Stimulated activated CD8-positive, alpha-beta memory T cell treated with anti-CD3 and anti-CD28 coated beads, Interleukin-4, amount 100 ng/mL, for 1 hour (primary cell): ENCODE results near the gene UBE2L3.
"Not testable (repeated sequence)": the region's sequence is repeated elsewhere in the genome, so short reads cannot be mapped to it uniquely, and the experiment has no call there.

Experiments used
- DNase-seq, 2 donors: peaks; one replicate each; pipeline ENCODE4 v3.0.0-alpha.2; 2020; ENCODE audit warnings: low read depth in 2 of 2, low spot score in 1 of 2

The UBE2L3 gene

GRCh38 chr22:21599053-21599893 lies 31.8 kb downstream of the UBE2L3 start:
- DNase-seq: no peak

DNA sequence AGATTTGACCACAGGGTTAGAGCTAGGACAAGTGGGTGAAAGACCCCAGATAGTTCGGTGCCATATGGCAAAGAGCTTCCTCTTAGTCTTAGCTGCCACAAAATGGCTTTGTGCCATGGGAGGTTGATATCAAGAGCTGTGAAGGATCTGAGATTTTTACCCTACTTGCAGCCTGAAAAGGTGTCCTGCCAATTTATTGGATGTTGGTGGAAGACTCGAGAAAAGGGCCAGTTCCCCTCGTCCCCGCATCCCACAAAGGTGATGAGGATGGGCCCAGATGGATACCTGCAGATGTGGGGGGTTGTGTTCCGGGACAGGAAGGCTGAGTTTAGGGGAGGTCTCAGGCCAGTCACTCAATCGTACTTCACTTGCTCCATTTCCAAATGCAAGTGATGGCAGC lies 35.1 kb downstream of the UBE2L3 start:
- no peak for DNase-seq

GRCh38 chr22:21603973-21604372 lies 36.5 kb downstream of the UBE2L3 start:
- DNase-seq: no peak

DNA sequence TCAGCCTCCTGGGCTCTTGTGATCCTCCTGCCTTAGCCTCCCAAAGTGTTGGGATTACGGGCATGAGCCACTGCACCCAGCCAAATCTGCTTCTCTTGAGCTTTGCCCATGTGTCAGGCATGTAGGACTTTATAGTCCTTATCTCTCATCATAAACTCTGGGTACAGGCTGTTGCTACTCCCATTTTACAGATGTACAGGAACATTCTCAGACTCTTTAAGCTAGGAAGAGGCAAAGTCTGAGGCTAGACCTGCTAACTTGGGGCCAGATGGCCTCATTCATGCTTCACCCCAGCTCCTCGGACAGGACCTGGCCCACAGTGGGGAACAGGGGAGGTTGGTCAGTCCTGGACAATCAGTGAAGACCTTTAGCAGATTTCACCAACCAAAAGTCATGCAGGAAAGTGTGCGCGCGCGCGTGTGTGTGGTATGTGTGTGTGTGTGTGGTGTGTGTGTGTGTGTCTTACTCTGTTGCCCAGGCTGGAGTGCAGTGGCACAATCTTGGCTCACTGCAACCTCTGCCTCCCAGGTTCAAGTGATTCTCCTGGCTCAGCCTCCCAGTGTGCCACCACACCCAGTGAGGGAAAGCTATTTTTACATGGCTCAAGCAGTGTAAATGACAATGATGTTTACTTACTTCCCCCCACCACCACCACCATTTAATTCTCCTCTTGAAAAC lies 38.5 kb downstream of the UBE2L3 start:
- no peak for DNase-seq

DNA sequence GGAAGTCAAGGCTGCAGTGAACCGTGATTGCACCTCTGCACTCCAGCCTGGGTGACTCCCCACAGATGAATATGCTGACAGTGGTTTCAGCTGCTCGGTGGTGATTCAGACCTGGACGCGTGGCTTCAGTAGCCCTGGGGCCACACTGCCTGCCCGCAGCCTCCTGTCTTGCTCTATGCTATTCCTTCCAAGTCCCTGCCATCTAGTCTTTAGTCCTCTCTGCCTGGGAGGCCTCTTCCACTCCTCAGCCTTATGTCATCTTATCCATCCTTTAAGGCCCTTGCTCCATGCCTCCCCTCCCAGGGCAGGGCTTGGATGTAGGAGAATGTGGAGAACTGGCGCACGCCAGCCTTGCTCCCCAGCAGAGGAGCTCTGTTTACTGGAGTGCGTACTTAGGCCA lies 39.3 kb downstream of the UBE2L3 start:
- DNase-seq: no peak

DNA sequence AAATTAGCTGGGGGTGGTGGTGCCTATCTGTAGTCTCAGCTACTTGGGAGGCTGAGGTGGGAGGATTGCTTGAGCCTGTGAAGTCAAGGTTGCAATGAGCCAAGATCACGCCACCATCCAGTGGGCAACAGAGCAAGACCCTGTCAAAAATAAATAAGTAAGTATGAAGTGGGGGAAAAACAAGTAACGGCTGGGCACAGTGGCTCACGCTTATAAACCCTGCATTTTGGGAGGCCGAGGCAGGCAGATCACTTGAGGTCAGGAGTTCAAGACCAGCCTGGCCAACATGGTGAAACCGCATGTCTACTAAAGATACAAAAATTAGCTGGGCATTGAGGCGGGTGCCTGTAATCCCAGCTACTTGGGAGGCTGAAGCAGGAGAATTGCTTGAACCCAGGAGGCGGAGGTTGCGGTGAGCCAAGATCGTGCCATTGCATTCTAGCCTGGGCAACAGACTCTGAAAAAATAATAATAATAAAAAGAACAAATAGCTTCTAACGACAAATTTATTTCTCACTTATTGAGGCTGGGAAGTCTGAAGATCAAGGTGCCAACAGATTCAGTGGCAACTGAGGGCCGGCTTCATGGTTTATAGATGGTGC lies 42.1 kb downstream of the UBE2L3 start:
- DNase-seq: not testable (repeated sequence)

DNA sequence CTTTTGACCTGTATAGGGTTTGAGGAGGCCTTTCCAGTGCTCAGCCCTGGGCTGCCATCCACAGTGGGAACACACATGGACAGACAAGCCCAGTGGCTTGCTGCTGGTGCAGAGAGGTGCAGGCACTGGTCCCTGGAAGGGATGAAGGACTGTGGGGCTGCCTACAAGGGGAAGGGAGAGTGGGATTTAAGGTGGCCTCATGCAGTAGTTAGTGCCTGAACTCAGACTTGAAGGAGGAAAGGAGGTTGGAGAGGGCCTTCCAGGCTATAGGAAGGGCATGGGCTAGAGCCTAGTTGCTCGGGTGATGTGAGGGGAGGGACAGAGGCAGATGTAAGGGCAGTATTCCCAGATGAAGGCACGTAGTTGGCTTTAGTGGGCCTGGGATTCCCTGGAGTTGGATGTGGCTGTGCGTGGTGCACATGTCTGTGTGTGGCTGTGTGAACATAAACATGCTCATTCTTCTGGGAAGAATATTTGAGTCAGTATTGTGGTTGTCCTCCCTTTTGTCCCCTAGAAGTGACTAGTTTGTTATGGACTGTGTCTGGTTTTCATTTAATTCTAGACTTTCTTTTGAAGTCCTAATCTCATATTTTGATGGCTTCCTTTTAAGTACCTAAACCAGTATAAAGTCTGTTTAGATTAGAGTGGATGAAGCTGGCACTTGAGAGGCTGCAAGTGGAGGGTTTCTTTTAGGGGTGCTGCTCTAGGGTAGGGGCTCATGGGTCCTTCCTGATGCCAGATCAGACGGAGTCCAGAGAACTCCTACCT lies 43.9 kb downstream of the UBE2L3 start:
- no peak for DNase-seq

DNA sequence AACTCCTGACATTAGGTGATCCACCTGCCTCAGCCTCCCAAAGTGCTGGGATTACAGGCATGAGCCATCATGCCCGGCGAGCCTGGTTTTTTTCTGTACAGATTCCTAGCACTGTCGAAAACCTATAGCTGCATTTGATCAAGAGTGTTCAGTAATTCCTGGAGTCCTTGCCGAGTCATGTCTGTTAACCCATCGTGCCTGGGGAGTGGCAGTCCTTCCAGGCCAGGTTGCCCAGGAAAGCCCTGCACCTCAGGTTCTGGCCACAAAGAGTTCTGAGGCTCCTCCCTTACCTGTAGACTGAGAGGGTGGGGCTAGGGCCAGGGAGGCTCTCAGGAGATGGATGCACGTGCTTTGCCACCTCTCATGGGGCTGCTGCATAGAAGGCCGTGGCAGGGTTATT lies 45.3 kb downstream of the UBE2L3 start:
- no peak for DNase-seq

DNA sequence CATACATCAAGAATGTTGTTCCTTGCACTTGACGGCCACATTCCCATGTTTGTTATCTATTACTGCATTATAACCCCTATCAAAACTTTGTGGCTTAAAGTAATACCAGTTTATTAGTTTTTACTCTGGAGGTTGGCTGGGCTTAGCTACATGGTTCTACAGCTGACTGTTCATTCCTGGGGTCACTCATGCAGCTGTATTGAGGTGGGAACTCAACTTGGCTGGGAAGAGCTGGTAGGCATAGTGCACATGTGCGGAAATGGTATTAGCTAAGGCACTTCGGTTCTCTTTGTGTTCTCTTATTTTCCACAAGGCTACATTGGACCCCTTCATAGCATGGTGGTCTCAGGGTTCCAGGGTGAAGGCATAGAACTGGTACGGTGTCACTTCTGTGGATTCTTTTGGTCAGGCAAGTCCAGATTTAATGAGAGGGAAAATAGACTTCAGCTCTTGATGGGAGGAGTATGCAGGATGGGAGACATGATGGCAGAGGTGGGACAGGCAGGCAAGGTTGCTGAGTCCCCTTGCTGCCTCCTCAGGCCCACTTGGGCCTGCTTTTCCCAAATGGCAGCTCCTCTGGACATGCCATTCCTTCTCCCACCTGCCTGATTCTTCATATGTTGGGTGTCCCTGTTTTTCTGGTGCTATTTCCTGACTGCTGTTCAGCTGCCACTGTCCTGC lies 46.2 kb downstream of the UBE2L3 start:
- no peak for DNase-seq

- no peak for DNase-seq
Observed at GRCh38 chr22:21615731-21616130, 48.2 kb downstream of the UBE2L3 start.

DNA sequence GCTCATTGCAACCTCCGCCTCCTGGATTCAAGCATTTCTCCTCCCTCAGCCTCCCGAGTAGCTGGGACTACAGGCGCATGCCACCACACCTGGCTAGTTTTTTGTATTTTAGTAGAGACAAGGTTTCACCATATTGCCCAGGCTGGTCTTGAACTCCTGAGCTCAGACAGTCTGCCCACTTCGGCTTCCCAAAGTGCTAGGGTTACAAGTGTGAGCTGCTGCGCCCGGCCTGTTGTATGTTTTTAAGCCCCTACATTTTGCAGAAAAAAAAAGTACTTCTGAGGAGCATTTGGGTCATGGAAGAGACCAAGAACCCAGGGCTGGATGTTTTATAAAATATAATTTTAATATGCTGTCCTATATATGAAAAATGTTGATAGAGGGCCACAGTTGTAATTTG lies 49.8 kb downstream of the UBE2L3 start:
- DNase-seq: not testable (repeated sequence)

DNA sequence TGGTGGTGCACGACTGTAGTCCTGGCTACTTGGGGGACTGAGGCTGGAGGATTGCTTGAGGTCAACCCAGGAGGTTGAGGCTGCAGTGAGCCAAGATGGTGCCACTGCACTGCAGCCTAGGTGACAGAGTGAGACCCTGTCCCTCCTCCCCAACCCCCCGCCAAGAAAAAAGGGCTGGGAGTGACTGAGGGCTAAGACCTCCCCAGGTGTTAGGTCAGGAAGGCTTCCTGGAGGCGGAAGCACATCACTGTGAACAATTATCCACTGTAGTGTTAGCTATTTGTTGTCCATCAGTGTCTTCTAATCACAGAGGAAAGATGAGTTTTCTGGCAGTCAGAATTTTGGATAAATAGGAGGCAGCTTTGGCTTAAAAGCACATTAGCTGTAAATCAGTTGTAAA lies 53.5 kb downstream of the UBE2L3 start:
- DNase-seq: no peak

- no peak for DNase-seq
Observed at GRCh38 chr22:21622011-21622918, 54.8 kb downstream of the UBE2L3 start.

DNA sequence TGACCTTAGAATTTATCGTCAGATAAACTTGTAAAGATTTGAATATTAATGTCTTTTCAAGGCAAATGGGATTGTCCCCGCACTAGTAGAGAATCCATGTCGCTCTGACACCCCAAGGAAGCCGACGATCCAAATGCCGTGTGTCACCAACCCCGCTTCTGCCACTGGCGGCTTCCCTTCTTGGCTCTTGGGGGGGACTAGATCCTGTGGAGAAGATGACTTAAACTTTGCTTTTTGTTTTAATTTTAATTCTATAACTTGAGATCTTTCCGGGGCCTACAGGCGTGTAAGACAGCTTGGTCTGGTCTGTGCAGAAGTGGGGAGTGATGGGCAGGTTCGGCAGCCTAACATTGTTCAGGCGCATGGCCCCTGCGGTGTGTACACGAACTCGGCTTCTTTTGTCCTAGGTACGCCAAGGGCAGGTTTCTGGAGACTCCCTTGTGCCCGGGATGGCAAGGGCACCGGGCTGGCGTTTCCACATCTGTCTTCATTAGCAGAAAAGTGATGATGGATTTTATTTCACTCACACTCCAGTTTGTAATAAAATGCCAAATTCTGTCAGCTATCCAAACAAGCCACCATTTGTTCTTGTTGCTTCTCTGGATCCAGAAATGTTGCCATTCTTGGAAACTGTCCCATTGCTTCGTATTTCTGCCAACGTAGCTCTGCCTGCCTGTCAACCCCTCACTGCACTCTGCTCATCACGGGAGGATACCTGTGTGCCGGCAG lies 55.6 kb downstream of the UBE2L3 start:
- DNase-seq: no peak

DNA sequence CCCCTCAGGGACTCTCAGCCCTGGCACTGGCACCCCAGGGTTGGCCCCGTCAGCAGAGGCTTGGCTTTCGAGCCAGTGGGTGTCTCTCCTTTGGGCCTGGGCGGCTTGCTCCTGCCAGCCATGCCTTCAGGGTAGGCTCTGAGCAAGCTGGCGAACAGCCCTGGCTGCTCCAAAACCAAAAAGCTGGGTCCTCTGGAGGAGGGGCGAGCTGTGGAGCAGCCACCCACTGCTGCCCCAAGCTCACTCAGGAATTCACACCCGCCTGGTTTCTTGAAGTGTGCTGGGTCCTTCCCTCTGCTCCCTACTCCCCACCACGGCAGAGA lies 56.1 kb downstream of the UBE2L3 start:
- no peak for DNase-seq

GRCh38 chr22:21624120-21624879 lies 56.8 kb downstream of the UBE2L3 start:
- DNase-seq: no peak

DNA sequence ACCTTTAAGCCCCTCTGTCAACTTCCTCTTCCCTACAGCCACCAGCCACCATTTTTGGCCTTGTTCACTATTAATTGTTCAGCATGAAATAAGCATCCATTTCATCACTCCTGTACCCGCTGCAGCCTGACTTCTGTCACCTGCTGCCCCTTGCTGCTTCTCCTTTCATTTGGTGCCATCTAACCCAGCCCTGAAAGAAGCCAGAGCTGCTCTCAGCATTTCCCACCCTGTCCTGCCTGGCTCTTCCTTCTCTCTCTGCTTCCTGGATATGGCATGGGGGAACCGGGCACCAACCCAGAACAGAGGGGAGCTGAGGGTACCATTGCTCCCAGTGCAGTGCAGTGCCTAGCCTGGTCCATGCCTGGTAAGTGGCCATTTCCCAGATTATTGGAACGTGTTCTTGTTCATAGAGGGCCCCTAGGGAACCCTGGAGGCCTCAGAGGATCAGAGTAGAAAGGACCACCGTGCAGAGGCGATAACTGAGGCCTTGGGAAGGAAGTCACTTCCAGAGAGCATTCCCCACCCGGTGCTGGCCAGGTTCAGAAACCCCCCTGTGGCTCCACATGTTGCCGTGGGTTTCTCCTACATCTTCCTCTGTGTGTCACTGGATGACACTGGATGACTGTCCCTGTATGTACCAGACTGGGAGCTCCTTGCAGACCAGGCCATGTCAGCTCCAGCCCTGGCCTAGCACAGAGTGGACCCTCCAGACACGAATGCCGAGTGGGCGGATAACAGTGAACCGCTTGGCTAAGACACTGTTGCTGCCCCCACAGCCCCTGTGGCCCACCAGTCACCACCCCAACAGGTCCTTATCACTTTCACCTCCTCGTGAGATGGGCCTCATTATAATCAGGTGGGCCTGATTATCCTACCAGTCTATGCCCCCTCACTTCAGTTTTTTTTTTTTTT lies 57.6 kb downstream of the UBE2L3 start:
- DNase-seq: no peak
